MCF 10A (cell line): ENCODE results near the gene CILP2. TPM values are rescaled to one million over a fixed set of nuclear protein-coding genes. Genes with fewer than 3 reads are reported as not detected.

Source experiments
- BruUV-seq: library from RNA; stranded (reverse); fragments of 400-500 nt; replicated peaks from 2 replicates; lab custom pipeline; 2021; lab: Mats Ljungman, UMichigan
- CTCF ChIA-PET: fragments of 300-600 bp; sonication (Branson Sonifier 250); formaldehyde crosslinking; extraction: SDS; loops from one replicate; lab custom pipeline; 2021; ENCODE audit warnings: antibody characterized with exemption, inconsistent platforms; lab: Yijun Ruan, JAX
- POLR2A ChIA-PET: fragments of 300-600, 350-650 bp; sonication (Branson Sonifier 250); formaldehyde crosslinking; extraction: SDS; loops from one replicate; lab custom pipeline; 2020; ENCODE audit warnings: antibody characterized with exemption, inconsistent platforms; lab: Yijun Ruan, JAX
- DNase-seq: peaks from one replicate; pipeline ENCODE4 v3.0.0-alpha.2; 2018; ENCODE audit not compliant: unreplicated experiment
- H3K27ac Mint-ChIP-seq: one replicate; pipeline ENCODE4 v1.8.0; 2022; ENCODE audit warnings: mild to moderate bottlenecking, low read depth, mixed read lengths; ENCODE audit not compliant: unreplicated experiment
- H3K27me3 Mint-ChIP-seq: one replicate; pipeline ENCODE4 v1.8.0; 2022; ENCODE audit warnings: mixed read lengths; ENCODE audit not compliant: insufficient read depth, unreplicated experiment
- H3K36me3 Mint-ChIP-seq: one replicate; pipeline ENCODE4 v1.8.0; 2022; ENCODE audit warnings: mild to moderate bottlenecking, moderate library complexity, mixed read lengths; ENCODE audit not compliant: insufficient read depth, unreplicated experiment
- H3K4me1 Mint-ChIP-seq: one replicate; pipeline ENCODE4 v1.8.0; 2022; ENCODE audit warnings: mixed read lengths; ENCODE audit not compliant: insufficient read depth, unreplicated experiment
- H3K4me3 Mint-ChIP-seq: one replicate; pipeline ENCODE4 v1.8.0; 2022; ENCODE audit warnings: mild to moderate bottlenecking, moderate library complexity, mixed read lengths; ENCODE audit not compliant: unreplicated experiment
- H3K9me3 Mint-ChIP-seq: one replicate; pipeline ENCODE4 v1.8.0; 2022; ENCODE audit warnings: mixed read lengths; ENCODE audit not compliant: unreplicated experiment
- intact Hi-C: fragments of 100-400 bp; cut with micrococcal nuclease; formaldehyde crosslinking; loops from 2 replicates; pipeline ENCODE4 v1.14.1; 2022
- total RNA-seq: library from RNA; stranded (reverse); gene quantifications from 2 replicates; pipeline ENCODE4 v1.2.3, GENCODE V29; 2022
- TF ChIP-seq, protein P1 (sequence below): fragments of 200-600 bp; IDR thresholded peaks from one replicate; pipeline ENCODE4 v1.8.0; 2022; ENCODE audit warnings: antibody characterized with exemption, mild to moderate bottlenecking; ENCODE audit not compliant: unreplicated experiment

CILP2 gene
- total RNA-seq, 1 experiment from 2014 or later, result 0.12 TPM

DNA sequence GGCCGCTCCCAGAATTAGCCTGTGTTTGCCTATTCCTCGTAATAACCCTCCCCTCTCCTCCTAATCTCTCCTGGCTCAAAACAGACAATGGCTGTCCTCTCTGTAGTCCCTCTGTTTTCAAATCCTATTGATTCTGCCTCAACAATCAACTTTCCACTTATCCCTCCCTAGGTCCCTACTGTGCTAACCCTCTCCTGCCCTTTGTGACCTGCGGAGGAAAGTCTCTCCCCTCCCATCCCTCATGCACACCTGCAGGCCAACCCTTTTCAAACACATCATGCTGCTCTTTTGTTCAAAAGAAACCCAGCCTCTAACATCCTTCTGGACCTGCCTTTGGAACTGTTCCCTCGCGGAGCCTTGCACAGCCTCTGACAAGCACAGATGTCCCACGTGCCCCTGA is 37.3 kb downstream of the CILP2 start:
- Mint-ChIP-seq H3K4me1 (no peaks in the 10 kb centered on the region), H3K36me3 (no peaks in the 10 kb centered on the region), H3K27ac (no peak overlapping the region), H3K9me3 (no peaks in the 10 kb centered on the region), H3K27me3 (no peaks in the 10 kb centered on the region), H3K4me3 (no peak overlapping the region)
- TF ChIP-seq, protein P1, sequence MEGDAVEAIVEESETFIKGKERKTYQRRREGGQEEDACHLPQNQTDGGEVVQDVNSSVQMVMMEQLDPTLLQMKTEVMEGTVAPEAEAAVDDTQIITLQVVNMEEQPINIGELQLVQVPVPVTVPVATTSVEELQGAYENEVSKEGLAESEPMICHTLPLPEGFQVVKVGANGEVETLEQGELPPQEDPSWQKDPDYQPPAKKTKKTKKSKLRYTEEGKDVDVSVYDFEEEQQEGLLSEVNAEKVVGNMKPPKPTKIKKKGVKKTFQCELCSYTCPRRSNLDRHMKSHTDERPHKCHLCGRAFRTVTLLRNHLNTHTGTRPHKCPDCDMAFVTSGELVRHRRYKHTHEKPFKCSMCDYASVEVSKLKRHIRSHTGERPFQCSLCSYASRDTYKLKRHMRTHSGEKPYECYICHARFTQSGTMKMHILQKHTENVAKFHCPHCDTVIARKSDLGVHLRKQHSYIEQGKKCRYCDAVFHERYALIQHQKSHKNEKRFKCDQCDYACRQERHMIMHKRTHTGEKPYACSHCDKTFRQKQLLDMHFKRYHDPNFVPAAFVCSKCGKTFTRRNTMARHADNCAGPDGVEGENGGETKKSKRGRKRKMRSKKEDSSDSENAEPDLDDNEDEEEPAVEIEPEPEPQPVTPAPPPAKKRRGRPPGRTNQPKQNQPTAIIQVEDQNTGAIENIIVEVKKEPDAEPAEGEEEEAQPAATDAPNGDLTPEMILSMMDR, result no peak
- intact Hi-C loops, result no loop called here
- no TSS peak for BruUV-seq
- no peak for DNase-seq
- ChIA-PET CTCF (interaction anchor here (1.4 kb wide), 2 partner anchors 21 to 23 kb away, joined by 3 to 6 read pairs; no protein-coding TSS in a partner anchor), POLR2A (no interaction called here)

DNA sequence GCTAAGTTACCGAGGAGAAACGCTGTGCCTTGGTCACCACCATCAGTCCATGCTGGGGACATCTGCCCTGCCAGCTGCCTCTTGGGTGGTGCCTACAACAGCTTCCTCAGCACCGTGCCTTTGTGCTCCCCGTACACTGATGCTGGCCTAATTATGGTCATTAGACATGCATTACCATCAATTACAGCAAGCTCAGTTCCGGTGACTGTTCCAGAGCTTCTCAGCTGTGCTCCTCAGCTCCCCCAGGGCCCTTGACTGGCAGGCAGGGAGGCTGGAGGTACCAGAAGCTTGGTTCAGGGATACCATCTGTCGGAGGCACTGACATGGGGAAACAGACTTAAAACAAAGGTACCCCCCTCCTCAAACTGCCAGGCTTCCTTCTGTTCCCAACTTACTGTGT is 40.2 kb downstream of the CILP2 start:
- Mint-ChIP-seq H3K4me3 (no peak overlapping the region), H3K36me3 (no peaks in the 10 kb centered on the region), H3K27ac (no peak overlapping the region), H3K9me3 (no peaks in the 10 kb centered on the region), H3K27me3 (no peaks in the 10 kb centered on the region), H3K4me1 (no peaks in the 10 kb centered on the region)
- TF ChIP-seq, protein P1, result no peak
- no TSS peak for BruUV-seq
- POLR2A ChIA-PET, result interaction anchor here (0.6 kb wide), 1 partner anchor 10 kb away, joined by 4 read pairs; no protein-coding TSS in a partner anchor
- intact Hi-C loops, result no loop called here
- no peak for DNase-seq
- CTCF ChIA-PET, result interaction anchor here (0.7 to 1.6 kb wide), 5 partner anchors 10 to 126 kb away, joined by 3 to 4 read pairs (median 3); no protein-coding TSS in a partner anchor

GRCh38 chr19:19579533-19580361 is 41.7 kb downstream of the CILP2 start:
- H3K27ac Mint-ChIP-seq, result no peak overlapping the region
- no peaks in the 10 kb centered on the region for H3K9me3 Mint-ChIP-seq
- TF ChIP-seq, protein P1, result no peak
- ChIA-PET CTCF (interaction anchor here (1.0 to 1.3 kb wide), 4 partner anchors 25 to 64 kb away, joined by 3 to 8 read pairs (median 4); partner anchors contain the start of gene GMIP), POLR2A (interaction anchor here (0.6 kb wide), 1 partner anchor 64 kb away, joined by 3 read pairs; no protein-coding TSS in a partner anchor)
- no peak for DNase-seq
- BruUV-seq, result no TSS peak
- no peaks in the 10 kb centered on the region for H3K4me1 Mint-ChIP-seq
- no peaks in the 10 kb centered on the region for H3K27me3 Mint-ChIP-seq
- H3K36me3 Mint-ChIP-seq, result no peaks in the 10 kb centered on the region
- H3K4me3 Mint-ChIP-seq, result no peak overlapping the region
- intact Hi-C loops, result no loop called here

GRCh38 chr19:19580418-19580817 is 42.4 kb downstream of the CILP2 start:
- ChIA-PET POLR2A (no interaction called here), CTCF (interaction anchor here (1.3 kb wide), 3 partner anchors 25 to 59 kb away, joined by 3 to 8 read pairs (median 3); no protein-coding TSS in a partner anchor)
- BruUV-seq, result no TSS peak

More at GRCh38 chr19:19580418-19580817, 42.4 kb downstream of the CILP2 start:
- no peak for DNase-seq
- Mint-ChIP-seq H3K27me3 (no peaks in the 10 kb centered on the region), H3K4me3 (no peak overlapping the region), H3K36me3 (no peaks in the 10 kb centered on the region), H3K27ac (no peak overlapping the region), H3K4me1 (no peaks in the 10 kb centered on the region), H3K9me3 (no peaks in the 10 kb centered on the region)
- TF ChIP-seq, protein P1, result no peak
- intact Hi-C loops, result no loop called here
